ENCODE measurements around the gene PELI2. TPM values are rescaled to one million over a fixed set of nuclear protein-coding genes. Genes with fewer than 3 reads are reported as not detected.

PELI2 gene
- total RNA-seq, 3 donors from 2014 or later (not counting 1 experiment from before 2014, with no cell fraction given): 16.4 to 25.0 (median 24.9) TPM

DNA sequence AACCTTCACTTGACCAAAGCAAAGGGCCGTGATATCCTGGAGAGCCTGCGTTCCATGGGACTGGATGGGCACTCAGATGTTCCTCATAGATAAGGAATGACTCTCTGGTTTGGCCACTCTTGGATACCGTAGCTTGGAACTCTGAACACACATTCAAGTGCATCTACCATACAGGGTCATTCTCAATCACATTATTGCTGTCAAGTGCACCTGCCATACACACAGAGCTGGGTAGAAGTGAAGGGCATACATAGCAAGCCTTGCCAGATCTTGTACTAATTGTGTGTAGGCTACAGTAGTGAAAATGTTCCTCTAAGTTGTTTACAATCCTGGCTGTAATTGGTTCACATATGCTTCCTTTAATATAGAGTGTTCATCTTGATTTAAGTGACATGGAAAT is 58.3 kb downstream of the PELI2 start:
- Histone ChIP-seq H3K27ac (ENCODE audit: low read length) (no peak overlapping the region), H3K4me3 (ENCODE audit: low read length) (no peak overlapping the region), H3K36me3 (ENCODE audit: control insufficient read depth, insufficient read depth, low read length) (no peaks in the 10 kb centered on the region), H3K9me3 (ENCODE audit: control insufficient read depth, insufficient read depth, low read length) (no peaks in the 10 kb centered on the region), H3K4me1 (ENCODE audit: control insufficient read depth, insufficient read depth, low read length) (peaks cover 19% of the 10 kb centered on the region), H3K27me3 (ENCODE audit: control insufficient read depth, insufficient read depth, low read length) (no peaks in the 10 kb centered on the region)
- Mint-ChIP-seq H3K4me1 (peaks cover 51% of the 10 kb centered on the region in 2 donors), H3K9me3 (peaks cover 0 to 2% of the 10 kb centered on the region in 2 donors), H3K27ac (no peak overlapping the region), H3K27me3 (ENCODE audit: low read depth in 2 of 2) (no peaks in the 10 kb centered on the region), H3K36me3 (no peaks in the 10 kb centered on the region), H3K4me3 (no peak overlapping the region)
- intact Hi-C loops (cut with micrococcal nuclease): no loop called here
- DNase-seq (no peak), ATAC-seq (no peak)
- 93% methylated on average over 3 of the region's 3 CpGs for WGBS (ENCODE audit: insufficient coverage)
- no peak for TF ChIP-seq CTCF (IDR thresholded peaks at IDR 0.05)

DNA sequence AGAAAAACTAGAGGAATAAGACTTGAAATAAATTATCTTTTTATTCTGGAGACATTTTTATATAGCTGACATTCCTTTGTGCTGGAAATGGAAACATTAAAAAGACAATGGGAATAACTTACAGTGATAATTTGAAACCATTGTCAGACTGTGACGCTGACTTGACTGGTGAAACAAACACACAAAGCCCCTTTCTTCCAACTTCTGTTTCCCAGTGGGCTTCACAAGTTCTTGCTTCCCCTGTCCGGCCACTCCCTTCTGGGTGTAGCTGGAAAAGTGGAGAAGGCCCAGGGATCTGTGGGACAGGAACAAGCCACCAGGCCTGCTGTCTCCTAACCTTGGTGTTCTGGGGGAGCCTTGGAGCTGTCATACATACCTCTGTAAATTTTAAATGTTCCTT is 58.8 kb downstream of the PELI2 start:
- Mint-ChIP-seq H3K36me3 (no peaks in the 10 kb centered on the region), H3K4me1 (peaks cover 46 to 51% of the 10 kb centered on the region in 2 donors), H3K27ac (no peak overlapping the region), H3K27me3 (ENCODE audit: low read depth in 2 of 2) (no peaks in the 10 kb centered on the region), H3K9me3 (peaks cover 0 to 2% of the 10 kb centered on the region in 2 donors), H3K4me3 (no peak overlapping the region)
- Histone ChIP-seq H3K27ac (ENCODE audit: low read length) (no peak overlapping the region), H3K27me3 (ENCODE audit: control insufficient read depth, insufficient read depth, low read length) (no peaks in the 10 kb centered on the region), H3K36me3 (ENCODE audit: control insufficient read depth, insufficient read depth, low read length) (no peaks in the 10 kb centered on the region), H3K9me3 (ENCODE audit: control insufficient read depth, insufficient read depth, low read length) (no peaks in the 10 kb centered on the region), H3K4me3 (ENCODE audit: low read length) (no peak overlapping the region), H3K4me1 (ENCODE audit: control insufficient read depth, insufficient read depth, low read length) (peaks cover 16% of the 10 kb centered on the region)
- ATAC-seq (no peak), DNase-seq (no peak)
- intact Hi-C loops (cut with micrococcal nuclease): no loop called here
- TF ChIP-seq CTCF (IDR thresholded peaks at IDR 0.05): no peak
- WGBS (ENCODE audit: insufficient coverage): 90% methylated on average over 2 of the region's 2 CpGs

- no peak overlapping the region for H3K4me3 Mint-ChIP-seq
- H3K4me3 ChIP-seq (ENCODE audit: low read length): no peak overlapping the region
- H3K27ac ChIP-seq (ENCODE audit: low read length): no peak overlapping the region
- H3K9me3 ChIP-seq (ENCODE audit: control insufficient read depth, insufficient read depth, low read length): no peaks in the 10 kb centered on the region
- no peak overlapping the region for H3K27ac Mint-ChIP-seq
- H3K4me1 Mint-ChIP-seq: peaks cover 14 to 18% of the 10 kb centered on the region in 2 donors
- ATAC-seq (no peak), DNase-seq (no peak)
- 92% methylated on average over 4 of the region's 4 CpGs for WGBS (ENCODE audit: insufficient coverage)
- H3K4me1 ChIP-seq (ENCODE audit: control insufficient read depth, insufficient read depth, low read length): no peaks in the 10 kb centered on the region
- H3K36me3 Mint-ChIP-seq: no peaks in the 10 kb centered on the region
- intact Hi-C loops (cut with micrococcal nuclease): no loop called here
- H3K36me3 ChIP-seq (ENCODE audit: control insufficient read depth, insufficient read depth, low read length): no peaks in the 10 kb centered on the region
- TF ChIP-seq CTCF (IDR thresholded peaks at IDR 0.05): no peak
- no peaks in the 10 kb centered on the region for H3K27me3 ChIP-seq (ENCODE audit: control insufficient read depth, insufficient read depth, low read length)
- H3K27me3 Mint-ChIP-seq (ENCODE audit: low read depth in 2 of 2): no peaks in the 10 kb centered on the region
- H3K9me3 Mint-ChIP-seq: no peaks in the 10 kb centered on the region
These were observed 62.7 kb downstream of the PELI2 start for GRCh38 chr14:56180754-56181542.

DNA sequence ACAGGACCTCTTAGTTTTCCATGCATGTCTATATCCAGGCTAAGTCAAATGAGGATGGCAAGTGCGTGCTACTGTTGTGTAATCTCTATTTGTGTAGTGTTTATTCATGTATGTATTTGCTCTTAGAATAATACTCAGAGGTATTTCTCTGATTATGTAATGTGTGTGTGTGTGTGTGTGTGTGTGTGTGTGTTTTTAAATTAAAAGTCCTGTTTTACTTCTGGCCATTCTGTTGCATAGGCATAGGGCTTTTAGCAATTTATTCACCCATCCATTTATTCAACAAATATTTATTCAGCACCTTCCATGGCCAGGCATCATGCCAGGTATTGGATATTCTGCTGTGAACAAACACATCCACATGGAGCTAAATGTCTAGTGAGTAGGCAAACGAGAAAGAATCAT is 63.5 kb downstream of the PELI2 start:
- no peak for TF ChIP-seq CTCF (IDR thresholded peaks at IDR 0.05)
- no peak overlapping the region for H3K4me3 ChIP-seq (ENCODE audit: low read length)
- intact Hi-C loops (cut with micrococcal nuclease): no loop called here
- H3K4me1 Mint-ChIP-seq: peaks cover 17 to 23% of the 10 kb centered on the region in 2 donors
- H3K27me3 Mint-ChIP-seq (ENCODE audit: low read depth in 2 of 2): no peaks in the 10 kb centered on the region
- no peaks in the 10 kb centered on the region for H3K9me3 Mint-ChIP-seq
- ATAC-seq (no peak), DNase-seq (no peak)
- H3K27ac ChIP-seq (ENCODE audit: low read length): no peak overlapping the region
- no peaks in the 10 kb centered on the region for H3K27me3 ChIP-seq (ENCODE audit: control insufficient read depth, insufficient read depth, low read length)
- H3K36me3 Mint-ChIP-seq: no peaks in the 10 kb centered on the region
- 87% methylated on average over 2 of the region's 2 CpGs for WGBS (ENCODE audit: insufficient coverage)
- no peak overlapping the region for H3K27ac Mint-ChIP-seq
- no peaks in the 10 kb centered on the region for H3K4me1 ChIP-seq (ENCODE audit: control insufficient read depth, insufficient read depth, low read length)
- no peak overlapping the region for H3K4me3 Mint-ChIP-seq
- no peaks in the 10 kb centered on the region for H3K36me3 ChIP-seq (ENCODE audit: control insufficient read depth, insufficient read depth, low read length)
- H3K9me3 ChIP-seq (ENCODE audit: control insufficient read depth, insufficient read depth, low read length): no peaks in the 10 kb centered on the region
